Uterus (tissue), 2 donors: ENCODE results near the gene CLEC4E.

Experiments used
- CTCF ChIP-seq, 4 experiments: fragments of 200-600 bp in 2 of 4; fragments of 450-650 bp in 2 of 4; sonication (generic) in 2 of 4; IDR thresholded peaks; one replicate each; pipeline ENCODE4 v1.5.1; 2016 to 2019; ENCODE audit warnings: antibody characterized with exemption in 4 of 4, mild to moderate bottlenecking in 2 of 4, moderate library complexity in 1 of 4
- POLR2A ChIP-seq, 2 donors: fragments of 450-650 bp; IDR thresholded peaks; one replicate each; pipeline ENCODE4 v1.6.1; 2016; ENCODE audit warnings: antibody characterized with exemption in 2 of 2, mild to moderate bottlenecking in 1 of 2, moderate library complexity in 1 of 2

- no peak for TF ChIP-seq CTCF (IDR thresholded peaks at IDR 0.05)
- TF ChIP-seq POLR2A (IDR thresholded peaks at IDR 0.05), result no peak
These were observed 39.0 kb downstream of the CLEC4E start for GRCh38 chr12:8501720-8502119.
